Measurements from ENCODE around the gene SLC9C1.

SLC9C1 gene

GRCh38 chr3:112133626-112134334 lies 160.2 kb downstream of the SLC9C1 start:
- Histone ChIP-seq H3K9me3 (ENCODE audit: insufficient read depth, low read length, severe bottlenecking) (no peaks in the 10 kb centered on the region), H3K27ac (ENCODE audit: low read length) (no peak overlapping the region), H4K20me1 (ENCODE audit: insufficient read depth, low read length) (no peaks in the 10 kb centered on the region), H3K9ac (ENCODE audit: low read depth, low read length) (no peak overlapping the region), H3K4me2 (ENCODE audit: insufficient read depth, low read length) (no peak overlapping the region), H3K4me1 (ENCODE audit: insufficient read depth, low read length) (no peaks in the 10 kb centered on the region), H3K36me3 (ENCODE audit: insufficient read depth, low read length) (no peaks in the 10 kb centered on the region), H3K79me2 (ENCODE audit: insufficient read depth, low read length) (no peaks in the 10 kb centered on the region), H2AFZ (ENCODE audit: low read depth, low read length) (no peak overlapping the region), H3K27me3 (ENCODE audit: insufficient read depth, low read length, poor library complexity) (peaks cover 4% of the 10 kb centered on the region), H3K4me3 (ENCODE audit: low read depth in 1 of 2, low read length in 2 of 2) (no peak overlapping the region)
- no peak for ATAC-seq (ENCODE audit: insufficient read depth, low read depth)
- no peak for DNase-seq
- TF ChIP-seq CTCF (IDR thresholded peaks at IDR 0.05; ENCODE audit: borderline replicate concordance, extremely low read depth, low read length, poor library complexity, severe bottlenecking) (no peak), EZH2 (IDR thresholded peaks at IDR 0.05; ENCODE audit: borderline replicate concordance, low read depth, low read length, severe bottlenecking) (no peak)

- DNase-seq (no peak), ATAC-seq (ENCODE audit: insufficient read depth, low read depth) (no peak)
- H3K27me3 ChIP-seq (ENCODE audit: insufficient read depth, low read length, poor library complexity), result peaks cover 4% of the 10 kb centered on the region
- no peaks in the 10 kb centered on the region for H4K20me1 ChIP-seq (ENCODE audit: insufficient read depth, low read length)
- TF ChIP-seq EZH2 (IDR thresholded peaks at IDR 0.05; ENCODE audit: borderline replicate concordance, low read depth, low read length, severe bottlenecking), result no peak
- TF ChIP-seq CTCF (IDR thresholded peaks at IDR 0.05; ENCODE audit: borderline replicate concordance, extremely low read depth, low read length, poor library complexity, severe bottlenecking), result no peak
- no peaks in the 10 kb centered on the region for H3K79me2 ChIP-seq (ENCODE audit: insufficient read depth, low read length)
- no peak within 1 kb of the TSS for H3K9ac ChIP-seq (ENCODE audit: low read depth, low read length)
- no peak within 1 kb of the TSS for H3K27ac ChIP-seq (ENCODE audit: low read length)
- no peaks in the 10 kb centered on the region for H3K9me3 ChIP-seq (ENCODE audit: insufficient read depth, low read length, severe bottlenecking)
- no peak within 1 kb of the TSS for H3K4me3 ChIP-seq (ENCODE audit: low read depth in 1 of 2, low read length in 2 of 2)
- no peaks in the 10 kb centered on the region for H3K36me3 ChIP-seq (ENCODE audit: insufficient read depth, low read length)
- no peaks in the 10 kb centered on the region for H3K4me1 ChIP-seq (ENCODE audit: insufficient read depth, low read length)
- no peak within 1 kb of the TSS for H3K4me2 ChIP-seq (ENCODE audit: insufficient read depth, low read length)
- H2AFZ ChIP-seq (ENCODE audit: low read depth, low read length), result no peak within 1 kb of the TSS
Observed at GRCh38 chr3:112132975-112133448, 161.0 kb downstream of the SLC9C1 start, which contains the start of gene GCSAM. Gene GCSAM (minus strand): TSS chr3:112133248. CDS start chr3:112133120, 128 bp downstream.

GRCh38 chr3:112132554-112132953 lies 161.5 kb downstream of the SLC9C1 start:
- Histone ChIP-seq H2AFZ (ENCODE audit: low read depth, low read length) (no peak overlapping the region), H3K9me3 (ENCODE audit: insufficient read depth, low read length, severe bottlenecking) (no peaks in the 10 kb centered on the region), H3K27ac (ENCODE audit: low read length) (no peak overlapping the region), H3K27me3 (ENCODE audit: insufficient read depth, low read length, poor library complexity) (peaks cover 4% of the 10 kb centered on the region), H3K9ac (ENCODE audit: low read depth, low read length) (no peak overlapping the region), H3K79me2 (ENCODE audit: insufficient read depth, low read length) (no peaks in the 10 kb centered on the region), H3K4me3 (ENCODE audit: low read depth in 1 of 2, low read length in 2 of 2) (no peak overlapping the region), H3K36me3 (ENCODE audit: insufficient read depth, low read length) (no peaks in the 10 kb centered on the region), H4K20me1 (ENCODE audit: insufficient read depth, low read length) (no peaks in the 10 kb centered on the region), H3K4me1 (ENCODE audit: insufficient read depth, low read length) (no peaks in the 10 kb centered on the region), H3K4me2 (ENCODE audit: insufficient read depth, low read length) (no peak overlapping the region)
- DNase-seq (no peak), ATAC-seq (ENCODE audit: insufficient read depth, low read depth) (no peak)
- no peak for TF ChIP-seq CTCF (IDR thresholded peaks at IDR 0.05; ENCODE audit: borderline replicate concordance, extremely low read depth, low read length, poor library complexity, severe bottlenecking)
- TF ChIP-seq EZH2 (IDR thresholded peaks at IDR 0.05; ENCODE audit: borderline replicate concordance, low read depth, low read length, severe bottlenecking), result no peak
